BJ (cell line): Measurements from ENCODE around the gene SLC8A1. TPM values are rescaled to one million over a fixed set of nuclear protein-coding genes. Genes with fewer than 3 reads are reported as not detected.

Experiments used
- CTCF ChIA-PET: fragments of 350-600 bp; formaldehyde crosslinking; extraction: SDS; loops from one replicate; lab custom pipeline; 2021; ENCODE audit warnings: antibody characterized with exemption, inconsistent platforms; lab: Yijun Ruan, JAX
- POLR2A ChIA-PET: fragments of 300-600 bp; sonication (Branson Sonifier 250); formaldehyde crosslinking; extraction: SDS; loops from one replicate; lab custom pipeline; 2021; ENCODE audit warnings: antibody characterized with exemption; lab: Charles Lee
- DNase-seq: peaks from one replicate; pipeline ENCODE4 v3.0.0-alpha.2; 2011; ENCODE audit warnings: low read depth
- H3K27me3 ChIP-seq: 2 replicates; pipeline ENCODE4 v1.6.0; 2011; ENCODE audit warnings: low read length; ENCODE audit not compliant: control insufficient read depth, insufficient read depth
- H3K36me3 ChIP-seq: 2 replicates; pipeline ENCODE4 v1.5.1; 2011; ENCODE audit warnings: low read length; ENCODE audit not compliant: control insufficient read depth, insufficient read depth
- H3K4me3 ChIP-seq: 2 replicates; pipeline ENCODE4 v1.5.1; 2011; ENCODE audit warnings: low read depth, mild to moderate bottlenecking, control low read depth, low read length
- polyA plus RNA-seq: library from polyadenylated mRNA; depleted of rRNA; stranded (reverse); fragments of >200 nt; gene quantifications from 2 replicates; pipeline ENCODE4 v1.2.3, GENCODE V29; 2011
- TF ChIP-seq, protein P1 (sequence below): IDR thresholded peaks from 2 replicates; pipeline ENCODE4 v1.5.1; 2011; ENCODE audit warnings: low read depth, mild to moderate bottlenecking, control low read depth, inconsistent platforms, low read length, moderate library complexity; ENCODE audit not compliant: insufficient read depth

The SLC8A1 gene
- polyA plus RNA-seq, 1 experiment: 18.5 TPM

GRCh38 chr2:40123746-40124145, 328.1 kb downstream of the SLC8A1 start:
- no peak overlapping the region for H3K4me3 ChIP-seq
- CTCF ChIA-PET: interaction anchor here (0.7 kb wide), 1 partner anchor 23 kb away, joined by 3 read pairs; no protein-coding TSS in a partner anchor
- DNase-seq: no peak

GRCh38 chr2:40123326-40123725, 328.6 kb downstream of the SLC8A1 start:
- POLR2A ChIA-PET: interaction anchor here (0.6 to 0.7 kb wide), 2 partner anchors 21 to 190 kb away, joined by 3 to 7 read pairs; no protein-coding TSS in a partner anchor
- CTCF ChIA-PET: interaction anchor here (0.7 to 1.0 kb wide), 2 partner anchors 23 to 193 kb away, joined by 3 read pairs; no protein-coding TSS in a partner anchor
- no peak for DNase-seq

More at GRCh38 chr2:40123746-40124145, 328.1 kb downstream of the SLC8A1 start:
- POLR2A ChIA-PET: interaction anchor here (0.7 kb wide), 1 partner anchor 191 kb away, joined by 3 read pairs; no protein-coding TSS in a partner anchor
- TF ChIP-seq, protein P1, sequence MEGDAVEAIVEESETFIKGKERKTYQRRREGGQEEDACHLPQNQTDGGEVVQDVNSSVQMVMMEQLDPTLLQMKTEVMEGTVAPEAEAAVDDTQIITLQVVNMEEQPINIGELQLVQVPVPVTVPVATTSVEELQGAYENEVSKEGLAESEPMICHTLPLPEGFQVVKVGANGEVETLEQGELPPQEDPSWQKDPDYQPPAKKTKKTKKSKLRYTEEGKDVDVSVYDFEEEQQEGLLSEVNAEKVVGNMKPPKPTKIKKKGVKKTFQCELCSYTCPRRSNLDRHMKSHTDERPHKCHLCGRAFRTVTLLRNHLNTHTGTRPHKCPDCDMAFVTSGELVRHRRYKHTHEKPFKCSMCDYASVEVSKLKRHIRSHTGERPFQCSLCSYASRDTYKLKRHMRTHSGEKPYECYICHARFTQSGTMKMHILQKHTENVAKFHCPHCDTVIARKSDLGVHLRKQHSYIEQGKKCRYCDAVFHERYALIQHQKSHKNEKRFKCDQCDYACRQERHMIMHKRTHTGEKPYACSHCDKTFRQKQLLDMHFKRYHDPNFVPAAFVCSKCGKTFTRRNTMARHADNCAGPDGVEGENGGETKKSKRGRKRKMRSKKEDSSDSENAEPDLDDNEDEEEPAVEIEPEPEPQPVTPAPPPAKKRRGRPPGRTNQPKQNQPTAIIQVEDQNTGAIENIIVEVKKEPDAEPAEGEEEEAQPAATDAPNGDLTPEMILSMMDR: no peak
- Histone ChIP-seq H3K27me3 (no peaks in the 10 kb centered on the region), H3K36me3 (no peaks in the 10 kb centered on the region)

GRCh38 chr2:40120957-40121356, 330.9 kb downstream of the SLC8A1 start:
- DNase-seq: no peak
- Histone ChIP-seq H3K4me3 (no peak overlapping the region), H3K36me3 (no peaks in the 10 kb centered on the region), H3K27me3 (no peaks in the 10 kb centered on the region)
- ChIA-PET CTCF (interaction anchor here (0.7 to 1.5 kb wide), 3 partner anchors 11 to 199 kb away, joined by 3 to 4 read pairs (median 3); no protein-coding TSS in a partner anchor), POLR2A (interaction anchor here (0.9 kb wide), 1 partner anchor 80 kb away, joined by 3 read pairs; no protein-coding TSS in a partner anchor)
- TF ChIP-seq, protein P1: no peak

More at GRCh38 chr2:40123326-40123725, 328.6 kb downstream of the SLC8A1 start:
- no peaks in the 10 kb centered on the region for H3K27me3 ChIP-seq
- TF ChIP-seq, protein P1: no peak
- no peaks in the 10 kb centered on the region for H3K36me3 ChIP-seq
- H3K4me3 ChIP-seq: no peak overlapping the region

GRCh38 chr2:40120026-40120425, 331.9 kb downstream of the SLC8A1 start:
- TF ChIP-seq, protein P1: no peak
- POLR2A ChIA-PET: no interaction called here
- Histone ChIP-seq H3K36me3 (no peaks in the 10 kb centered on the region), H3K4me3 (no peak overlapping the region), H3K27me3 (no peaks in the 10 kb centered on the region)
- CTCF ChIA-PET: no interaction called here
- DNase-seq: no peak

DNA sequence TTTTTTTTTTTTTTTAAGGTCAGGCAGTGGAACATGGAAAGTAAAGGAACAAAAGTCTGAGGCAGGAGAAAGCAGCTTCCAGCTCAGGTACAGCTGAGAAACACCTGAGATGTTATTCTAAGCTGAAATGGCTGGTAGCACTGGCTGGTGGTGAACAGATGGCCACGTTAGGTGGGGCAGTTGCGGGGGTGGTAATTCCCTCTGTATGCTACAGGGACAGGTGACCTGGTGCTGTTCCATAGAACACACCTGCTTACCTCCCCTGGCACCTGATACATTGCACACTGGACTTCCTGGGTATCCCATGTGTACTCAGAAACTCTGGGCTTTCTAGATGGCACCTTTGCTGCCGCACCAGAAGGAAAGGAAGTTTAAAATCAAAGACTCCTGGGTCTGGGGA, 333.3 kb downstream of the SLC8A1 start:
- TF ChIP-seq, protein P1: no peak
- Histone ChIP-seq H3K4me3 (no peak overlapping the region), H3K27me3 (no peaks in the 10 kb centered on the region), H3K36me3 (no peaks in the 10 kb centered on the region)
- ChIA-PET CTCF (no interaction called here), POLR2A (no interaction called here)
- DNase-seq: no peak
